HEK293 (cell line): ENCODE data around the gene SH3BP4.

Source experiments
- CTCF ChIA-PET: fragments of 350-600 bp; formaldehyde crosslinking; extraction: SDS; loops from one replicate; lab custom pipeline; 2021; ENCODE audit warnings: antibody characterized with exemption; lab: Yijun Ruan, JAX
- POLR2A ChIA-PET: fragments of 300-600 bp; formaldehyde crosslinking; extraction: SDS; loops from one replicate; lab custom pipeline; 2020; ENCODE audit warnings: antibody characterized with exemption, inconsistent platforms; lab: Yijun Ruan, JAX
- H3K27ac ChIP-seq: fragments of 200-500 bp; sonication (Bioruptor generic); 2 replicates; pipeline ENCODE4 v1.5.1; 2014; ENCODE audit warnings: low read depth, low read length, control low read depth, inconsistent platforms; ENCODE audit errors: extremely low read depth
- H3K36me3 ChIP-seq, 2 experiments: fragments of 200-500 bp in 1 of 2; sonication (Bioruptor generic) in 1 of 2; 1 replicate in 1 of 2; 2 replicates in 1 of 2; pipeline ENCODE4 v1.5.1; 2014 to 2017; ENCODE audit warnings: inconsistent platforms in 2 of 2, low read length in 2 of 2; ENCODE audit not compliant: control insufficient read depth in 2 of 2, insufficient read depth in 1 of 2
- H3K4me1 ChIP-seq: fragments of 200-500 bp; sonication (Bioruptor generic); 2 replicates; pipeline ENCODE4 v1.5.1; 2014; ENCODE audit warnings: mild to moderate bottlenecking, low read length, inconsistent platforms; ENCODE audit not compliant: control insufficient read depth, insufficient read depth
- H3K4me3 ChIP-seq: 2 replicates; pipeline ENCODE4 v1.5.1; 2011; ENCODE audit warnings: low read depth, mild to moderate bottlenecking, control low read depth, low read length, moderate library complexity
- H3K9me3 ChIP-seq: fragments of 200-500 bp; sonication (Bioruptor generic); 2 replicates; pipeline ENCODE4 v1.5.1; 2014; ENCODE audit warnings: low read depth, low read length, inconsistent platforms; ENCODE audit not compliant: control insufficient read depth, insufficient read depth
- OVOL3 ChIP-seq: fragments of 450-650 bp; formaldehyde crosslinking; IDR thresholded peaks from 2 replicates; pipeline ENCODE4 v1.5.1; 2016; ENCODE audit warnings: missing biosample characterization, missing genetic modification characterization
- PRDM1 ChIP-seq: fragments of 450-650 bp; formaldehyde crosslinking; IDR thresholded peaks from 2 replicates; pipeline ENCODE4; 2016; ENCODE audit warnings: missing biosample characterization, missing genetic modification characterization
- REST ChIP-seq: fragments of 450-650 bp; formaldehyde crosslinking; IDR thresholded peaks from 2 replicates; pipeline ENCODE4 v1.5.1; 2016; ENCODE audit warnings: missing biosample characterization, missing genetic modification characterization
- TCF7L2 ChIP-seq: IDR thresholded peaks from 2 replicates; pipeline ENCODE4 v1.6.1; 2011; ENCODE audit warnings: low read depth, mild to moderate bottlenecking, inconsistent platforms, low read length, moderate library complexity, borderline replicate concordance
- YY1 ChIP-seq: fragments of 450-650 bp; formaldehyde crosslinking; IDR thresholded peaks from 2 replicates; pipeline ENCODE4 v1.5.1; 2018; ENCODE audit warnings: missing biosample characterization, missing genetic modification characterization
- ZEB2 ChIP-seq: fragments of 450-650 bp; formaldehyde crosslinking; IDR thresholded peaks from 2 replicates; pipeline ENCODE4 v1.5.1; 2016; ENCODE audit warnings: missing biosample characterization, missing genetic modification characterization
- ZNF112 ChIP-seq: fragments of 450-650 bp; formaldehyde crosslinking; IDR thresholded peaks from 2 replicates; pipeline ENCODE4 v1.5.0; 2017; ENCODE audit warnings: missing biosample characterization, missing genetic modification characterization
- ZNF114 ChIP-seq: fragments of 450-650 bp; formaldehyde crosslinking; IDR thresholded peaks from 2 replicates; pipeline ENCODE4 v1.5.0; 2017; ENCODE audit warnings: missing biosample characterization, missing genetic modification characterization
- ZNF132 ChIP-seq: fragments of 450-650 bp; formaldehyde crosslinking; IDR thresholded peaks from 2 replicates; pipeline ENCODE4 v1.5.1; 2017; ENCODE audit warnings: missing biosample characterization, missing genetic modification characterization, borderline replicate concordance
- ZNF169 ChIP-seq: fragments of 450-650 bp; formaldehyde crosslinking; IDR thresholded peaks from 2 replicates; pipeline ENCODE4 v1.5.1; 2016; ENCODE audit warnings: missing biosample characterization, missing genetic modification characterization
- ZNF18 ChIP-seq: fragments of 450-650 bp; formaldehyde crosslinking; IDR thresholded peaks from 2 replicates; pipeline ENCODE4 v1.5.1; 2016; ENCODE audit warnings: missing biosample characterization, missing genetic modification characterization
- ZNF223 ChIP-seq: fragments of 450-650 bp; formaldehyde crosslinking; IDR thresholded peaks from 2 replicates; pipeline ENCODE4 v1.5.1; 2016; ENCODE audit warnings: missing biosample characterization, missing genetic modification characterization
- ZNF248 ChIP-seq: fragments of 450-650 bp; formaldehyde crosslinking; IDR thresholded peaks from 2 replicates; pipeline ENCODE4 v1.5.1; 2017; ENCODE audit warnings: missing biosample characterization, missing genetic modification characterization
- ZNF350 ChIP-seq: fragments of 450-650 bp; formaldehyde crosslinking; IDR thresholded peaks from 2 replicates; pipeline ENCODE4 v1.5.0; 2017; ENCODE audit warnings: missing biosample characterization, mild to moderate bottlenecking, missing genetic modification characterization
- ZNF398 ChIP-seq: fragments of 450-650 bp; formaldehyde crosslinking; IDR thresholded peaks from 2 replicates; pipeline ENCODE4 v1.5.1; 2017; ENCODE audit warnings: missing biosample characterization, missing genetic modification characterization
- ZNF518A ChIP-seq: fragments of 450-650 bp; formaldehyde crosslinking; conservative IDR thresholded peaks from 2 replicates; pipeline ENCODE4 v1.5.1; 2016; ENCODE audit warnings: low read depth, missing biosample characterization, missing genetic modification characterization
- ZNF596 ChIP-seq: fragments of 450-650 bp; IDR thresholded peaks from 2 replicates; pipeline ENCODE4 v1.5.0; 2018; ENCODE audit warnings: missing biosample characterization, mild to moderate bottlenecking, missing genetic modification characterization, moderate library complexity
- ZNF701 ChIP-seq: fragments of 450-650 bp; formaldehyde crosslinking; IDR thresholded peaks from 2 replicates; pipeline ENCODE4 v1.5.1; 2016; ENCODE audit warnings: missing biosample characterization, missing genetic modification characterization
- ZNF747 ChIP-seq: fragments of 450-650 bp; formaldehyde crosslinking; IDR thresholded peaks from 2 replicates; pipeline ENCODE4 v1.5.1; 2016; ENCODE audit warnings: missing biosample characterization, missing genetic modification characterization
- ZNF830 ChIP-seq: fragments of 450-650 bp; IDR thresholded peaks from 2 replicates; pipeline ENCODE4 v1.5.0; 2018; ENCODE audit warnings: missing biosample characterization, missing genetic modification characterization, low read depth, mild to moderate bottlenecking, moderate library complexity
- TF ChIP-seq, protein P1 (sequence below): fragments of 450-650 bp; formaldehyde crosslinking; optimal IDR thresholded peaks from 2 replicates; pipeline ENCODE3; 2016; ENCODE audit warnings: missing biosample characterization, mild to moderate bottlenecking, missing genetic modification characterization

Gene SH3BP4

GRCh38 chr2:234952270-234953115, 676 bp downstream of the SH3BP4 start:
- H3K27ac ChIP-seq, result peak overlapping the region; percentile 88; the same call in 1 of the 2 replicates
- H3K4me1 ChIP-seq, result peaks cover 29% of the 10 kb centered on the region
- peak overlapping the region; percentile 69 for H3K4me3 ChIP-seq
- ChIA-PET CTCF (interaction anchor here (1.2 to 1.9 kb wide), 3 partner anchors 26 to 73 kb away, joined by 3 to 8 read pairs (median 5); no protein-coding TSS in a partner anchor), POLR2A (interaction anchor here (0.6 kb wide), 1 partner anchor 540 kb away, joined by 3 read pairs; no protein-coding TSS in a partner anchor)
- H3K36me3 ChIP-seq, result no peaks in the 10 kb centered on the region
- H3K9me3 ChIP-seq, result no peaks in the 10 kb centered on the region
- no peak for TF ChIP-seq ZNF747 (tag by site-specific recombination)
- no peak for TF ChIP-seq ZNF596
- no peak for TF ChIP-seq ZNF132 (tag by site-specific recombination)
- no peak for TF ChIP-seq ZNF830
- no peak for TF ChIP-seq YY1 (tag by site-specific recombination)
- no peak for TF ChIP-seq ZNF350 (tag by site-specific recombination)
- TF ChIP-seq ZNF398 (tag by site-specific recombination), result no peak
- TF ChIP-seq OVOL3 (tag by site-specific recombination), result no peak
- TF ChIP-seq ZNF169 (tag by site-specific recombination), result no peak
- TF ChIP-seq ZNF112 (tag by site-specific recombination), result no peak
- TF ChIP-seq, protein P1, sequence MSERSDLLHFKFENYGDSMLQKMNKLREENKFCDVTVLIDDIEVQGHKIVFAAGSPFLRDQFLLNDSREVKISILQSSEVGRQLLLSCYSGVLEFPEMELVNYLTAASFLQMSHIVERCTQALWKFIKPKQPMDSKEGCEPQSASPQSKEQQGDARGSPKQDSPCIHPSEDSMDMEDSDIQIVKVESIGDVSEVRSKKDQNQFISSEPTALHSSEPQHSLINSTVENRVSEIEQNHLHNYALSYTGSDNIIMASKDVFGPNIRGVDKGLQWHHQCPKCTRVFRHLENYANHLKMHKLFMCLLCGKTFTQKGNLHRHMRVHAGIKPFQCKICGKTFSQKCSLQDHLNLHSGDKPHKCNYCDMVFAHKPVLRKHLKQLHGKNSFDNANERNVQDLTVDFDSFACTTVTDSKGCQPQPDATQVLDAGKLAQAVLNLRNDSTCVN, result peak; percentile 64
- no peak for TF ChIP-seq PRDM1 (tag by site-specific recombination)
- TF ChIP-seq ZNF114 (tag by site-specific recombination), result no peak
- 0 out of 2 replicates have a peak, but pooled peaks have one; percentile 11 for TF ChIP-seq REST
- no peak for TF ChIP-seq ZNF18 (tag by site-specific recombination)
- no peak for TF ChIP-seq ZNF223
- TF ChIP-seq ZNF248 (tag by site-specific recombination), result no peak
- peak; percentile 35; the same call in 1 of the 2 replicates for TF ChIP-seq ZEB2 (tag by site-specific recombination)
- TF ChIP-seq TCF7L2, result no peak
- TF ChIP-seq ZNF518A, result no peak
- no peak for TF ChIP-seq ZNF701 (tag by site-specific recombination)
